GM21825 (cell line): Measurements from ENCODE around the gene ACHE.
"Not testable (repeated sequence)": the region's sequence is repeated elsewhere in the genome, so short reads cannot be mapped to it uniquely, and the experiment has no call there.

Experiments
- ATAC-seq: cut with Tn5 transposase; IDR thresholded peaks from one replicate; pipeline ENCODE4 v1.9.1; 2021; ENCODE audit warnings: mild to moderate bottlenecking, moderate library complexity; ENCODE audit not compliant: unreplicated experiment

ACHE gene

DNA sequence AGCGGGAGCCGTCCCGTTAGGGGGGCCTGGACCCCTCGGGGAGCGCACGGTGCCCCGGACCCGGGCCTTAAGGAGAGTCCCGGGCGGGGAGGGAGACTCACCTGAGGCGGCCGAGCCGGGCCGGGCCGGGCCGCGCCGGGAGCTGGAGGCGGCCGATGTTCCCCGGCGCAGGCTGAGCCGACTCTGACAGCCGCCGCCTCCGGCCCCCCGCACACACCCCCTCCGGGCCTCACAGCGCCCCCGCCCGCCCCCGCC is at the start of gene ACHE:
ACHE (minus strand) TSS at position 188 of the 255 bp plus-strand sequence. CDS start 1,656 bp downstream, outside the sequence.
- no peak for ATAC-seq

GRCh38 chr7:100944138-100944537 is 48.5 kb upstream of the ACHE start:
- ATAC-seq = no peak

DNA sequence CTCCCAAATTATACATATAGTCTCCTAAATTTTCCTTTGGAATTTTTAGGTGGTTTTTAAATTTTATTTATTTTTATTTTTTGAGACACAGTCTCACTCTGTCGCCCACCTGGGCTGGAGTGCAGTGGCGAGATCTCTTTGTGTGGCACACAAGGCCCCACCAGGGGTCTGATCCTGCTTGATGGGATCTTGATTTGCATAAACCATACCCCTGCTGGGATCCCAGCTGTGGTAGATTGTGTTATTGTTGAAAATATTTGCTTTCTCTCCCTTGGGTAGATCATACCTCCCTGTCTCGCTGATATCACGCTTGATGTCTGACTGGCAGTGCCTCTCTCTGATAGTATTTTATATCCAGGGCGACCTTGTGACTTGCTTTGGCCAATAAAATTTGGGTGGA is 48.0 kb upstream of the ACHE start:
- no peak for ATAC-seq

DNA sequence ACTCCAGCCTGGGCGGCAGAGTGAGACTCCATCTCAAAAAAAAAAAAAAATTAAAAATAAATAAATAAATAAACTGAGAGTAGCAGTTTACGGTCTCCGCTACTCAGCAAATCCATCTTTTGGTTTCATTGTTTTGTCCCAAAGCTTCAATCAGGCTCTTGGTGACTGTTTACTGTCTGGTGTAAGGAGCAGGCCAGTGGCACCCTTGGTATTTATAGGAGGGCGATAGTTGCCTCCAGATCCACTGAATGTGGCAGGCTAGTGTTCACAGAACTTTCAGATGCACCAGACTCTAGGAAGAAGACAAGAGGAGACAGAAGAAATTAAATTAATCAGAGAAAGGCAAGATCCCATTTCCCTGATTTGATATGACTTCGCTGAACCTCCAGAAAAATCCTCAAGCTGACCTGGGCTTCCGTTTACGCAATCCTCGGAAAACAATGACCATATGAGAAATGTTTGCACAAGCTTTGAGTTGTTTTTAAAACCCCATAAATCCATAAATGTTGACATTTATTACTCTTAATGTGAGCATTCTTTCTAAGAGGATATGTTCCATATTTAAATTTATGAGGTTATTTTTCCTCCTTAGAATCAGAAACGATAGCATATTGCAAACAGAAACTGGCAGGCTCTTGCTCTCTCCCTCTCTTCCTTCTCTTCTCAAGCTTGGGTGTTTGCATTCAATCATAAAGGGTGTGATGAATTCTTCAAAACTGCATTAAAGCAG is 46.5 kb upstream of the ACHE start:
- no peak for ATAC-seq

- not testable (repeated sequence) for ATAC-seq
Observed at GRCh38 chr7:100936167-100936566, 40.5 kb upstream of the ACHE start.

DNA sequence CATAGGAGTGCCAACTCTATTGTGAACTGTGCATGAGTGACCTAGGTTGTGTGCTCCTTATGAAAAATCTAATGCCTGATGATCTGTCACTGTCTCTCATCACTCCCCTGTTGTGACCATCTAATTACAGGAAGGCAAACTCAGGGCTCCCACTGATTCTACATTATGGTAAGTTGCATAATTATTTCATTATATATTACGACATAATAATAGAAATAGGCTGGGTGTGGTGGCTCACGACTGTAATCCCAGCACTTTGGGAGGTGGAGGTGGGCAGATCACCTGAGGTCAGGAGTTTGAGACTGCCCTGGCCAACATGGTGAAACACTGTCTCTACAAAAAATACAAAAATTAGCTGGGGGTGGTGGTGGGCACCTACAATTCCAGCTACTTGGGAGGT is 39.7 kb upstream of the ACHE start:
- not testable (repeated sequence) for ATAC-seq

DNA sequence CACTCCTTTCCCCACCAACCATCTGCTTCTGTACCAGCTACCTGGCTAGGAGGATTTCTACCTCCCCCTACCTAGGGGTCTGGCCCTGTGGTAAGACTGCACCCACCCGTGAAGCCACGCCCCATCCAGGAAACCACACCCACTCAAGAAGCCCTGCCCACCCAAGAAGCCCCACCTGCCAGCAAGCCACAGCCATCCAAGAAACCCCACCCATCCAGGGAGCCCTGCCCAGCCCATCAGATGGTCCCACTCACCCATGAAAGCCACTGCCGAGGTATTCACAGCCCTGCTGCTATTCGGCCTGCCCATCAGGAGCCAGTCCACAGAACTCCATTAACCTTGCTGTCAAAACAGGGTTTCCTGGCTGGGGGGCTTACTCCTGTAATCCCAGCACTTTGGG is 38.0 kb upstream of the ACHE start:
- no peak for ATAC-seq

GRCh38 chr7:100929808-100930174 is 34.1 kb upstream of the ACHE start:
- ATAC-seq = no peak

- not testable (repeated sequence) for ATAC-seq
Observed at GRCh38 chr7:100923616-100924015, 27.9 kb upstream of the ACHE start.

- ATAC-seq = no peak
Observed at GRCh38 chr7:100921039-100921438, 25.4 kb upstream of the ACHE start.

DNA sequence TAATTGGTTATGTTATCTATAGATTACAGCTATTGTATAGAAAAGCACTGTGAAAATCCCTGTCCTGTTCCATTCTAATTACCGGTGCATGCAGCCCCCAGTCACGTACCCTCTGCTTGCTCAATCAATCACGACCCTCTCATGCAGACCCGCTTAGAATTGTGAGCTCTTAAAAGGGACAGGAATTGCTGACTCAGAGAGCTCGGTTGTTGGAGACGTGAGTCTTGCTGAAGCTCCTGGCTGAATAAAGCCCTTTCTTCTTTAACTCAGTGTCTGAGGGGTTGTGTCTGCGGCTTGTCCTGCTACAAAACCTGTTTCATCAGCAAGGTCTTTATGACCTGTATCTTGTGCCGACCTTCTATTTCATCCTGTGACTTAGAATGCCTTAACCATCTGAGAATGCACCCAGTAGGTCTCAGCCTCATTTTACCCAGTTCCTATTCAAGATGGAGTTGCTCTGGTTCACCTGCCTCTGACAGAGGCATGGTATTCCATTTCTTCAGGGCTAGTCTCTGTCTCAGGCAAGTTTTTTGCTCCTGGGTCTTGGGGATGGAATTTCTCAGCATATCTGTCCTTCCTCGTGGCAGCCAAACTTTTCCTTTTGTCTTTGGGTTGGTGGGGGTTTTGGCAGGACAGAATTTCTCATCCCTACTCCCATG is 24.2 kb upstream of the ACHE start:
- not testable (repeated sequence) for ATAC-seq

GRCh38 chr7:100919335-100919734 is 23.6 kb upstream of the ACHE start:
- ATAC-seq = not testable (repeated sequence)

DNA sequence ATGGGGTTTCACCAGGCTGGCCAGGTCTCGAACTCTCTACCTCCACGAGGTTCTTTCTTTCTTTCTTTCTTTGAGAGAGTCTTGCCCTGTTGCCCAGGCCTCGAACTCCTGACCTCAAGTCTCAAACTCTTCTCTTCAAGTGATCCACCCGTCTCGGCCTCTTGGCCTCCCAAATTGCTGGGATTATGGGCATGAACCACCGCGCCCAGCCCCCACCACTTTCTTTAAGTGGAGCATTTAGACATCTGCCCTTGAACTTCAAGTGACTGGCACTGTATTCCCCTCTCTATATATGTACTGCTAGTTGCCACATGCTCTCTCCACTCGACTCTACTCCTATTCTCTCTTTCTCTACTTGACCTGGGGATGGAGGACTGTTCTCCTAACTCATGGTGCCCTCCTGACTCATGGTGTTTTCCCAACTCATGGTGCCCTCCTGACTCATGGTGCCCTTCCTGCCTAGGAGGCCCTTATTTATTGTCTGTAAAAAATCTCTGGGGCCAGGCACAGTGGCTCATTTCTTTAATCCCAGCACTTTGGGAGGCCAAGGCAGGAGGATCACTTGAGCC is 19.3 kb upstream of the ACHE start:
- ATAC-seq = no peak

- no peak for ATAC-seq
Observed at GRCh38 chr7:100914208-100914878, 18.7 kb upstream of the ACHE start.

GRCh38 chr7:100911484-100911883 is 15.8 kb upstream of the ACHE start:
- no peak for ATAC-seq

DNA sequence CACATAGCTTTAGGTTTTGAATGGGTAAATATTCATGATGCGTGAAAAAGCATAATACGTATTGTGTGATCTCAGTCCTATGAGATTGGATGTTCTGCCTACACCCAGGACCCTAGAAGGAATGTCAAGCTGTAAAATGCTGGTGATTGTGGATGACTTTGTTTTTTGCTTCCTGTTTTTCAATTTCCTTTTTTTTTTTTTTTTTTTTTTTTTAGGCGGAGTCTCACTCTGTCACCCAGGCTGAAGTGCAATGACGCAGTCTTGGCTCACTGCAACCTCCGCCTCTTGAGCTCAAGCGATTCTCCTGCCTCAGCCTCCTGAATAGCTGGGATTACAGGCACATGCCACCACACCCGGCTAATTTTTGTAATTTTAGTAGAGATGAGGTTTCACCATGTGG is 14.8 kb upstream of the ACHE start:
- ATAC-seq = not testable (repeated sequence)

DNA sequence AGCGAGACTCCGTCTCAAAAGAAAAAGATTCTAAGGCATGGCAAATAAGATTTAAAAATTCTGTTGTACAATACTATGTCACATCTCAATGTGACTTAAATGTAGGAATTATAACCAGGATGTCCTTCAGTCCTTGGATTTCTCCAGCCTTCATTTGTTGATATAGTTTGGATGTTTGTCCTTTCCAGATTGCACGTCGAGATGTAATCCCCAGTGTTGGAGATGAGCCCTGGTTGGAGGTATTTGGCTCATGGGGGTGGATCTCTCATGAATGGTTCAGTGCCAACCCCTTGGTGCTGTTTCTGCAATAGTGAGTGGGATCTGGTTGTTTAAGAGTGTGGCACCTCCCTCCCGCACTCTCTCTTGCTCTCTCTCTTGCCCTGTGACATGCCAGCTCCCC is 12.8 kb upstream of the ACHE start:
- no peak for ATAC-seq

DNA sequence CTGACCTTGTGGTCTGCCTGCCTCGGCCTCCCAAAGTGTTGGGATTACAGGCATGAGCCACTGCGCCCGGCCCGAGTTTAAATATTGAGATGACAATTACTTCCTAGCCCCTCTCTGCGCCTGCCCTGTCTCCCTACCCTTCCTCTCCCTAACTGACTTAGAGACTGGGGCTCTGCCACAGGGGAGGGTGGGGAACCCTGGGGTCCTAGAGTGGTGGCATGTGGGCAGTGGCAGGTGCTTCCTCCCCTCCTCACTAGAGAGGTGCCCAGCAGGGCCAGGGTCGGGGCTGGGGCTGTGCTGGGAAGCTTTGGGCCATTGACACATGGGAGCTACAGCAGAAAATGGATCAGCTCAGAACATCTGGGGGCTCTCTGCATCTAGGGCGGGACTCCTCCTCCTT is 7.0 kb upstream of the ACHE start:
- no peak for ATAC-seq

DNA sequence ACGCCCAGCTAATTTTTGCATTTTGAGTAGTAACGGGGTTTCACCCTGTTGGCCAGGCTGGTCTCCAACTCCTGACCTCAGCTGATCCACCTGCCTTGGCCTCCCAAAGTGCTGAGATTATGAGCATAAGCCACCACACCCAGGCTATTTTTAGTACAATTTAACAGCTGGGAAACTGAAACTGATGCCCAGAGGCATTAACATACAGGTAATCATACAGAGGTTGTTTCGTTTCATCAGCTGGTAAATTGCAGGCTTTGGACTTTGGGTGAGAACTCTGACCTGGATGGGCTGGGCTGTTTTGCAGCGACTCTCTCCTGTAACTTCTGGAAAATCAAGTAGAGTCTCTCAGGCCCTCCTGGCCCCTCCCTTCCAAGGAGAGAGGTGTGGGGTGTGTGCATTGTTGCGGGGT is 6.2 kb upstream of the ACHE start:
- no peak for ATAC-seq

DNA sequence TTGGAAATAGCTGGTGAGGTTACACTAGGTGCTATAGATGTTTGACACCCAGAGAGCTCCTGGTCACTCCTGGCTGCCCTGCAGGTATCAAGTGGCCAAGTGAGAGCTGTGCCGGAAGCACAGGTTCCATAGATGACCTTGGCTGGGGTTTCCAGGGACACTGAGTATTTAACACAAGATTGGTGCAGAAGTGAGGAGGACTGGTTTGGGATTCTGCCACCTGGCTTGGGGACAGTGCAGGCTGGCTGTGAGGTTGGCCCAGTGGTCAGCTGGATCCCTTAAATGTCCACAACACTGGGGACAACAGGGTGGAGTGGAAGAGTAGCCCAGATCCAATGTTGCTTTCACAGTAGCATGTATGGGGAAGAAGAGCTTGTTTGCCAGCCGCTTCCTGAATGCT is 5.3 kb upstream of the ACHE start:
- no peak for ATAC-seq

- no peak for ATAC-seq
Observed at GRCh38 chr7:100899432-100899831, 3.7 kb upstream of the ACHE start.
